K562 (cell line): Measurements from ENCODE around the gene SEPHS1. TPM values are rescaled to one million over a fixed set of nuclear protein-coding genes. Genes with fewer than 3 reads are reported as not detected.
A peak's percentile ranks its signal among the peaks of the same experiment; 100 is the strongest.

Experiments used
- ATAC-seq: fragments of 200-7000 bp; cut with Tn5 transposase; 3 replicates; pipeline ENCODE4 v1.9.1; 2020; ENCODE audit warnings: moderate library complexity
- BruUV-seq: library from RNA; stranded (reverse); fragments of 400-500 nt; replicated peaks from 2 replicates; lab custom pipeline; 2021; lab: Mats Ljungman, UMichigan
- CTCF ChIA-PET: fragments of 300-600 bp; formaldehyde crosslinking; extraction: SDS; loops from one replicate; lab custom pipeline; 2021; ENCODE audit warnings: low intra/inter-chr PET ratio; lab: Yijun Ruan, JAX
- POLR2A ChIA-PET: fragments of 300-600, 350-650 bp; sonication (Branson Sonifier 250); formaldehyde crosslinking; extraction: SDS; loops from one replicate; lab custom pipeline; 2021; ENCODE audit warnings: antibody characterized with exemption, inconsistent platforms; lab: Yijun Ruan, JAX
- DNase-seq, 4 experiments: peaks; one replicate each; pipeline versions ENCODE4 v3.0.0 to v3.0.0-alpha.2; 2011 to 2018; ENCODE audit warnings: low spot score in 3 of 4, mixed read lengths in 3 of 4; ENCODE audit errors: extremely low read depth in 1 of 4
- FAIRE-seq: peaks from 2 replicates; lab custom pipeline; 2011; peaks lifted over from hg19 to GRCh38; lab: Jason Lieb, UNC
- H2AFZ ChIP-seq: 2 replicates; pipeline ENCODE4 v1.6.0; 2011; ENCODE audit warnings: low read depth, low read length, control low read depth, inconsistent platforms
- H3K27ac ChIP-seq: fragments of 200-600 bp; 3 replicates; pipeline ENCODE4 v1.8.0; 2011; ENCODE audit warnings: low read depth, mild to moderate bottlenecking, control low read depth, inconsistent platforms, low read length, moderate library complexity, mixed read lengths; ENCODE audit errors: extremely low read depth
- H3K27me3 ChIP-seq, 2 experiments: fragments of 300-600 bp in 1 of 2; 2 replicates in 1 of 2; 3 replicates in 1 of 2; pipeline versions ENCODE4 v1.6.0 to v1.8.0; 2011; ENCODE audit warnings: inconsistent platforms in 2 of 2, low read length in 2 of 2, mild to moderate bottlenecking in 1 of 2, mixed read lengths in 1 of 2, moderate library complexity in 1 of 2; ENCODE audit not compliant: control insufficient read depth in 2 of 2, insufficient read depth in 2 of 2
- H3K36me3 ChIP-seq: fragments of 300-600 bp; 3 replicates; pipeline ENCODE4 v1.8.0; 2011; ENCODE audit warnings: mild to moderate bottlenecking, low read length, inconsistent platforms; ENCODE audit not compliant: control insufficient read depth, insufficient read depth
- H3K4me1 ChIP-seq, 2 experiments: fragments of 200-600 bp in 1 of 2; replicated peaks in 1 of 2; 2 replicates in 1 of 2; 3 replicates in 1 of 2; pipeline versions ENCODE4 v1.5.1 to v1.8.0; 2011; ENCODE audit warnings: inconsistent platforms in 2 of 2, low read length in 2 of 2, mild to moderate bottlenecking in 1 of 2, mixed read lengths in 1 of 2, moderate library complexity in 1 of 2; ENCODE audit not compliant: control insufficient read depth in 2 of 2, insufficient read depth in 2 of 2
- H3K4me2 ChIP-seq: 2 replicates; pipeline ENCODE4 v1.6.1; 2011; ENCODE audit warnings: low read length, control low read depth, inconsistent platforms, mixed read lengths; ENCODE audit not compliant: insufficient read depth
- H3K4me3 ChIP-seq: fragments of 200-600 bp; sonication (generic), shearing (Covaris generic); 2 replicates; pipeline ENCODE4 v1.5.1; 2016; ENCODE audit warnings: control low read depth, inconsistent platforms
- H3K79me2 ChIP-seq: fragments of 200-600 bp; 3 replicates; pipeline ENCODE4 v1.8.0; 2011; ENCODE audit warnings: low read length, inconsistent platforms; ENCODE audit not compliant: control insufficient read depth, insufficient read depth
- H3K9ac ChIP-seq, 2 experiments: 2 replicates each; pipeline versions ENCODE4 v1.6.0 to v1.6.1; 2011; ENCODE audit warnings: low read depth in 2 of 2, low read length in 2 of 2, control low read depth in 1 of 2, inconsistent platforms in 1 of 2, mild to moderate bottlenecking in 1 of 2, mixed read lengths in 1 of 2; ENCODE audit not compliant: insufficient read depth in 1 of 2
- H3K9me1 ChIP-seq: one replicate; pipeline ENCODE4 v1.6.0; 2011; ENCODE audit warnings: inconsistent platforms, mild to moderate bottlenecking, low read length, moderate library complexity; ENCODE audit not compliant: control insufficient read depth, insufficient read depth
- H3K9me3 ChIP-seq: replicated peaks from 2 replicates; pipeline ENCODE4 v1.5.1; 2011; ENCODE audit warnings: low read depth, low read length, inconsistent platforms; ENCODE audit not compliant: control insufficient read depth, insufficient read depth
- H4K20me1 ChIP-seq: replicated peaks from 2 replicates; pipeline ENCODE4 v1.6.1; 2011; ENCODE audit warnings: low read length, inconsistent platforms, mixed read lengths; ENCODE audit not compliant: control insufficient read depth, insufficient read depth
- E2F6 ChIP-seq, 2 experiments: IDR thresholded peaks; 2 replicates each; pipeline ENCODE4 v1.6.1; 2011; ENCODE audit warnings: borderline replicate concordance in 1 of 2, control low read depth in 1 of 2, low read depth in 1 of 2, low read length in 1 of 2, mild to moderate bottlenecking in 1 of 2, mixed read lengths in 1 of 2, moderate library complexity in 1 of 2; ENCODE audit not compliant: insufficient read depth in 1 of 2, insufficient read length in 1 of 2, poor library complexity in 1 of 2, severe bottlenecking in 1 of 2; ENCODE audit errors: extremely low read depth in 1 of 2
- EHMT2 ChIP-seq: fragments of 450-650 bp; IDR thresholded peaks from 2 replicates; pipeline ENCODE4 v1.6.1; 2018; ENCODE audit warnings: antibody characterized with exemption
- GABPA ChIP-seq: fragments of 200-800 bp; sonication (Bioruptor generic); conservative IDR thresholded peaks from 2 replicates; pipeline ENCODE4 v1.6.1; 2016; ENCODE audit warnings: low read depth, missing genetic modification characterization, missing compliant biosample characterization
- KDM1A ChIP-seq, 2 experiments: fragments of 450-650 bp; IDR thresholded peaks; 2 replicates each; pipeline ENCODE4 v1.6.1; 2016; ENCODE audit warnings: mild to moderate bottlenecking in 2 of 2
- REST ChIP-seq, 2 experiments: fragments of 450-650 bp; formaldehyde crosslinking in 1 of 2; IDR thresholded peaks; 2 replicates each; pipeline versions ENCODE4 v1.4.0 to v1.6.1; 2014 to 2020; ENCODE audit warnings: mild to moderate bottlenecking in 2 of 2, borderline replicate concordance in 1 of 2, low read depth in 1 of 2
- ZNF780A ChIP-seq: fragments of 250-450 bp; sonication (Bioruptor Pico); IDR thresholded peaks from 2 replicates; pipeline ENCODE4 v1.5.0; 2021; ENCODE audit warnings: mild to moderate bottlenecking
- WGBS: fragments of 100-300 bp; shearing (Covaris generic); methylation state at CpG from one replicate; pipeline ENCODE4 v1.1.6; 2016; ENCODE audit warnings: low coverage, mixed read lengths; ENCODE audit not compliant: insufficient coverage; ENCODE audit errors: missing lambda C conversion rate; 5-methylcytosine and 5-hydroxymethylcytosine counted together
- in situ Hi-C: fragments of 300-500 bp; cut with MboI; formaldehyde crosslinking; loops from 4 replicates; pipeline ENCODE4 v1.15.0; 2018; ENCODE audit warnings: inconsistent platforms, mixed read lengths
- intact Hi-C: fragments of 100-400 bp; cut with micrococcal nuclease; formaldehyde crosslinking; loops from 2 replicates; pipeline ENCODE4 v1.14.2; 2022
- polyA plus RNA-seq, 8 experiments: library from polyadenylated mRNA; depleted of rRNA in 4 of 8; stranded (reverse) in 5 of 8; unstranded in 3 of 8; fragments of >200 nt; fragmentation: Nextera tagmentation in 2 of 8; fragmentation: Illumina TruSeq in 1 of 8; extraction: Ambion mirVana in 2 of 8; extraction: Trizol in 1 of 8; gene quantifications; 2 replicates each; pipeline versions ENCODE4 v1.2.1 to v1.2.3, GENCODE V29; 2011 to 2014; ENCODE audit warnings: inconsistent platforms in 1 of 8, missing spikeins in 1 of 8
- total RNA-seq, 7 experiments: library from RNA; depleted of rRNA in 6 of 7; stranded (reverse); fragments of >200 nt in 6 of 7; fragmentation: Illumina TruSeq in 2 of 7; extraction: Trizol in 2 of 7; gene quantifications; 2 replicates each; pipeline versions ENCODE4 v1.2.1 to v1.2.3, GENCODE V29; 2011 to 2021; ENCODE audit warnings: low replicate concordance in 1 of 7
- TF ChIP-seq, protein P1 (sequence below), 3 experiments: IDR thresholded peaks in 2 of 3; conservative IDR thresholded peaks in 1 of 3; 2 replicates each; pipeline ENCODE4 v1.5.1; 2011 to 2012; ENCODE audit warnings: low read length in 3 of 3, mild to moderate bottlenecking in 3 of 3, control low read depth in 2 of 3, improper control_type of control experiment in 1 of 3, inconsistent platforms in 1 of 3, low read depth in 1 of 3, mixed read lengths in 1 of 3, moderate library complexity in 1 of 3; ENCODE audit not compliant: insufficient read depth in 2 of 3

SEPHS1 gene
- total and polyA plus RNA-seq, 9 of the 15 experiments (the other 6 are each of a cell fraction or from before 2014, with no cell fraction given): 14.7 to 82.8 (median 41.8) TPM

- POLR2A ChIA-PET: interaction anchor here (1.0 to 1.3 kb wide), 2 partner anchors 41 to 47 kb away, joined by 3 read pairs; no protein-coding TSS in a partner anchor
- Histone ChIP-seq H3K4me2 (peak overlapping the region; percentile 6; the same call in 1 of the 2 replicates), H3K4me1 (peaks cover 13 to 17% of the 10 kb centered on the region in 2 experiments), H3K9ac (no peak overlapping the region), H3K9me3 (no peaks in the 10 kb centered on the region), H3K79me2 (peaks cover 24% of the 10 kb centered on the region), H3K4me3 (no peak overlapping the region), H3K9me1 (no peaks in the 10 kb centered on the region), H4K20me1 (no peaks in the 10 kb centered on the region), H3K27ac (no peak overlapping the region), H3K27me3 (peaks cover 0 to 6% of the 10 kb centered on the region in 2 experiments; a peak in 3 of 5 replicates), H3K36me3 (peaks cover 6% of the 10 kb centered on the region; the same call in 2 of the 3 replicates), H2AFZ (no peak overlapping the region)
- DNase-seq: peak; percentile 27 to 41 (median 32)
- in situ Hi-C loops (no loop called here), intact Hi-C loops (loop anchor here (5.0 to 10.0 kb wide), 3 partner anchors 77 to 245 kb away; partner anchors contain the start of genes MCM10 and OPTN)
- 16% methylated on average over 23 of the region's 25 CpGs for WGBS
- peak; percentile 7; the same call in 2 of the 3 replicates for ATAC-seq
- FAIRE-seq: no peak
- CTCF ChIA-PET: no interaction called here
- no TSS peak for BruUV-seq
- TF ChIP-seq GABPA (tag) (peak; percentile 51), EHMT2 (0 out of 2 replicates have a peak, but pooled peaks have one; percentile 28), KDM1A (IDR thresholded peaks at IDR 0.05) (peak; percentile 10 to 38; a peak in 1 of 4 replicates), REST (IDR thresholded peaks at IDR 0.05; ENCODE audit: borderline replicate concordance) (peak; percentile 88), REST (CRISPR knock-in tag; IDR thresholded peaks at IDR 0.05; ENCODE audit: low read depth) (no peak; the same call in 1 of the 2 replicates), ZNF780A (CRISPR knock-in tag) (no peak), E2F6 (IDR thresholded peaks at IDR 0.05; ENCODE audit: borderline replicate concordance in 1 of 2, extremely low read depth in 1 of 2, insufficient read depth in 1 of 2, insufficient read length in 1 of 2, low read depth in 1 of 2, low read length in 1 of 2, poor library complexity in 1 of 2, severe bottlenecking in 1 of 2) (peak in 1 of 2 experiments; percentile 28)
- TF ChIP-seq, protein P1, sequence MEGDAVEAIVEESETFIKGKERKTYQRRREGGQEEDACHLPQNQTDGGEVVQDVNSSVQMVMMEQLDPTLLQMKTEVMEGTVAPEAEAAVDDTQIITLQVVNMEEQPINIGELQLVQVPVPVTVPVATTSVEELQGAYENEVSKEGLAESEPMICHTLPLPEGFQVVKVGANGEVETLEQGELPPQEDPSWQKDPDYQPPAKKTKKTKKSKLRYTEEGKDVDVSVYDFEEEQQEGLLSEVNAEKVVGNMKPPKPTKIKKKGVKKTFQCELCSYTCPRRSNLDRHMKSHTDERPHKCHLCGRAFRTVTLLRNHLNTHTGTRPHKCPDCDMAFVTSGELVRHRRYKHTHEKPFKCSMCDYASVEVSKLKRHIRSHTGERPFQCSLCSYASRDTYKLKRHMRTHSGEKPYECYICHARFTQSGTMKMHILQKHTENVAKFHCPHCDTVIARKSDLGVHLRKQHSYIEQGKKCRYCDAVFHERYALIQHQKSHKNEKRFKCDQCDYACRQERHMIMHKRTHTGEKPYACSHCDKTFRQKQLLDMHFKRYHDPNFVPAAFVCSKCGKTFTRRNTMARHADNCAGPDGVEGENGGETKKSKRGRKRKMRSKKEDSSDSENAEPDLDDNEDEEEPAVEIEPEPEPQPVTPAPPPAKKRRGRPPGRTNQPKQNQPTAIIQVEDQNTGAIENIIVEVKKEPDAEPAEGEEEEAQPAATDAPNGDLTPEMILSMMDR (IDR thresholded peaks at IDR 0.05 in 2 of 3, conservative IDR thresholded peaks at IDR 0.05 in 1 of 3; ENCODE audit: insufficient read depth in 2 of 3, low read depth in 1 of 3, low read length in 3 of 3): no peak
Measured at GRCh38 chr10:13349463-13350274, 1.6 kb upstream of the SEPHS1 start.
